A549 treated with ZK216348 at 1 μM for 4 hours (cell line): ENCODE results near the gene AMMECR1L. TPM values are rescaled to one million over a fixed set of nuclear protein-coding genes. Genes with fewer than 3 reads are reported as not detected.

ENCODE experiments used
- total RNA-seq: library from RNA; stranded (reverse); fragments of 200-300 nt; extraction: Qiagen RNA extraction; gene quantifications from 5 replicates; pipeline ENCODE4 v1.2.3, GENCODE V29; 2022; ENCODE audit warnings: low read depth

AMMECR1L gene
- total RNA-seq = 14.3 to 19.7 TPM (median 19.0 TPM) in 5 replicates

GRCh38 chr2:127885780-127886592 lies at the start of gene AMMECR1L:
AMMECR1L (minus strand) TSS chr2:127885956; CDS start chr2:127874234, 11,722 bp downstream.

Other genes starting within 250 kb of the AMMECR1L start
- gene GPR17, start 239.8 kb downstream of the AMMECR1L start, total RNA-seq = 0.19 TPM in 1 of 5 replicates, not detected in the others
- 4.1 to 9.8 TPM (median 6.3 TPM) in 5 replicates for gene LIMS2, start 210.4 kb downstream of the AMMECR1L start, total RNA-seq
- gene SFT2D3, start 184.5 kb downstream of the AMMECR1L start, total RNA-seq = 3.8 to 6.9 TPM (median 6.0 TPM) in 5 replicates
- gene WDR33, start 74.8 kb downstream of the AMMECR1L start, total RNA-seq = 20.0 to 27.5 TPM (median 23.0 TPM) in 5 replicates
- 49.8 to 59.3 TPM (median 54.4 TPM) in 5 replicates for gene POLR2D, start 27.8 kb downstream of the AMMECR1L start, total RNA-seq
- gene SAP130, start 142.1 kb upstream of the AMMECR1L start, total RNA-seq = 10.6 to 13.9 TPM (median 11.8 TPM) in 5 replicates
- 16.4 to 25.7 TPM (median 23.3 TPM) in 5 replicates for gene UGGT1, start 205.2 kb upstream of the AMMECR1L start, total RNA-seq